Heart left ventricle (tissue), 13 donors: ENCODE results near the gene FREY1.

Source experiments
- POLR2A ChIP-seq, 2 donors: fragments of 450-650 bp; IDR thresholded peaks; one replicate each; pipeline ENCODE4 v1.6.1; 2017; ENCODE audit warnings: antibody characterized with exemption in 2 of 2, mild to moderate bottlenecking in 2 of 2, moderate library complexity in 2 of 2
- TF ChIP-seq, protein P1 (sequence below), 12 donors: fragments of 200-600 bp; sonication (generic) in 4 of 12; IDR thresholded peaks; one replicate each; pipeline versions ENCODE4 v1.5.0 to v1.8.0; 2018 to 2022; ENCODE audit warnings: antibody characterized with exemption in 12 of 12, mild to moderate bottlenecking in 5 of 12
- donor health status: ischemic (EF 13 %, LVEDD 7.1; RV severe dilation, severe dysfunction).
- donor health status: DM: no; HTN: yes; CAD: no.
- donor health status: DM: no; HTN: no; CAD: no.
- donor health status: ischemic (EF 25% LVEDD 6.9; RV normal size, moderate dysfunction).
- donor health status: ischemic (EF 25% LVEDD 5.7; RV mildly dilated, moderate dysfunction).
- donor health status: ischemic (EF 35%, LVEDD 5.7; RV mildly dilated, moderate dysfunction).
- donor health status: nonischemic (EF 11% LVEDD 7.7; RV severe dilation, severe dysfunction).
- donor health status: DM: yes; HTN: yes; CAD: no.
- donor health status: PGD.
- donor health status: ischemic (EF 29% LVEDD 5.4; RV normal size, mild dysfunction).
- donor health status: nonischemic (EF 23%, LVEDD 6.1; RV moderate dilation, normal function).

DNA sequence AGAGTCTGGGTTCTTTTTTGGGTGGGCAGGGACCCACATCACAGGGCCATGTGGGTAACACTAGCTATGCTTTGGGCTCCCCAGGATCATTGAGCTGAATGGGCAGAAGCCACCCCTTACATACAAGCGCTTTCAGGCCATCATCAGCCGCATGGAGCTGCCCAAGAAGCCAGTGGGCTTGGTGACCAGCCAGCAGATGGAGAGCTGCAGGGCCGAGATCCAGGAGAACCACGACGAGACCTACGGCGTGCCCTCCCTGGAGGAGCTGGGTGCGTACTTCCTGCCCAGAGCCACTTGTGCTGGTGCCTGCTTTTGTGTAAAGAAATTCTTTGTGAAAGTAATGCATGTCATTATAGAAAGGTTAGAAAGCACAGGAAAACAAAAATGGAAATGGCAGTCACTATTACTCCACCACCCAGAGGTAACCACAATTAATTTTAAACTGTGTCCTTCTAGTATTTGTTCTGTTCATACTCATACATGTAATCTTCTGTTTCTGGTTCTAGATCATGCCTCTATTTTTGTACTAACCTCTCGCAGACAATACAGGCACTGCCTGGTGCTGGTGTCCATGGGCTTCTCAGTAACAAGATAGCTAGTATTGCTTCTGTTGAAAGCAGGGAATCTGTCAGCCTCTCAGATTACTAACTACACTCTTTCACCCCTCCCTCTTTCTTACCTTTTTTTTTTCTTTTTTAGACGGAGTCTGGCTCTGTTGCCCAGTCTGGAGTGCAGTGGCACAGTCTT lies 46.1 kb downstream of the FREY1 start:
- TF ChIP-seq, protein P1, sequence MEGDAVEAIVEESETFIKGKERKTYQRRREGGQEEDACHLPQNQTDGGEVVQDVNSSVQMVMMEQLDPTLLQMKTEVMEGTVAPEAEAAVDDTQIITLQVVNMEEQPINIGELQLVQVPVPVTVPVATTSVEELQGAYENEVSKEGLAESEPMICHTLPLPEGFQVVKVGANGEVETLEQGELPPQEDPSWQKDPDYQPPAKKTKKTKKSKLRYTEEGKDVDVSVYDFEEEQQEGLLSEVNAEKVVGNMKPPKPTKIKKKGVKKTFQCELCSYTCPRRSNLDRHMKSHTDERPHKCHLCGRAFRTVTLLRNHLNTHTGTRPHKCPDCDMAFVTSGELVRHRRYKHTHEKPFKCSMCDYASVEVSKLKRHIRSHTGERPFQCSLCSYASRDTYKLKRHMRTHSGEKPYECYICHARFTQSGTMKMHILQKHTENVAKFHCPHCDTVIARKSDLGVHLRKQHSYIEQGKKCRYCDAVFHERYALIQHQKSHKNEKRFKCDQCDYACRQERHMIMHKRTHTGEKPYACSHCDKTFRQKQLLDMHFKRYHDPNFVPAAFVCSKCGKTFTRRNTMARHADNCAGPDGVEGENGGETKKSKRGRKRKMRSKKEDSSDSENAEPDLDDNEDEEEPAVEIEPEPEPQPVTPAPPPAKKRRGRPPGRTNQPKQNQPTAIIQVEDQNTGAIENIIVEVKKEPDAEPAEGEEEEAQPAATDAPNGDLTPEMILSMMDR (IDR thresholded peaks at IDR 0.05), result no peak
- TF ChIP-seq POLR2A (IDR thresholded peaks at IDR 0.05), result no peak
